GM23248 (cell line): ENCODE measurements around the gene SAPCD2. TPM values are rescaled to one million over a fixed set of nuclear protein-coding genes. Genes with fewer than 3 reads are reported as not detected.

Experiments used
- DNase-seq: peaks from one replicate; pipeline ENCODE4 v3.0.0-alpha.2; 2015
- H2AFZ ChIP-seq: fragments of 200-600 bp; sonication (generic); 2 replicates; pipeline ENCODE4 v1.6.1; 2016; ENCODE audit warnings: antibody characterized with exemption
- H3F3A ChIP-seq: fragments of 200-600 bp; sonication (generic); 2 replicates; pipeline ENCODE4 v1.6.1; 2016; ENCODE audit warnings: mild to moderate bottlenecking, antibody characterized with exemption, mixed run types; ENCODE audit not compliant: insufficient read depth
- H3K27ac ChIP-seq: fragments of 200-600 bp; sonication (generic); 2 replicates; pipeline ENCODE4 v1.5.1; 2016; ENCODE audit warnings: mild to moderate bottlenecking
- H3K27me3 ChIP-seq: fragments of 200-600 bp; sonication (generic); replicated peaks from 2 replicates; pipeline ENCODE4 v1.6.1; 2016; ENCODE audit warnings: mild to moderate bottlenecking; ENCODE audit not compliant: insufficient read depth
- H3K36me3 ChIP-seq: fragments of 200-600 bp; sonication (generic); 2 replicates; pipeline ENCODE4 v1.6.1; 2016; ENCODE audit warnings: low read depth, mild to moderate bottlenecking
- H3K4me1 ChIP-seq: fragments of 200-600 bp; sonication (generic); 2 replicates; pipeline ENCODE4 v1.6.1; 2016; ENCODE audit warnings: mild to moderate bottlenecking; ENCODE audit not compliant: insufficient read depth
- H3K4me2 ChIP-seq: fragments of 200-600 bp; sonication (generic); one replicate; pipeline ENCODE4 v1.6.1; 2016; ENCODE audit warnings: mild to moderate bottlenecking; ENCODE audit not compliant: unreplicated experiment
- H3K4me3 ChIP-seq: fragments of 200-600 bp; sonication (generic); 2 replicates; pipeline ENCODE4 v1.5.1; 2016; ENCODE audit warnings: mild to moderate bottlenecking
- H3K79me2 ChIP-seq: fragments of 200-600 bp; sonication (generic); 2 replicates; pipeline ENCODE4 v1.6.1; 2016; ENCODE audit warnings: mild to moderate bottlenecking; ENCODE audit not compliant: insufficient read depth
- H3K9ac ChIP-seq: fragments of 200-600 bp; sonication (generic); 2 replicates; pipeline ENCODE4 v1.6.1; 2016; ENCODE audit warnings: mild to moderate bottlenecking
- H3K9me2 ChIP-seq: fragments of 200-600 bp; sonication (generic); 2 replicates; pipeline ENCODE4 v1.6.1; 2016; ENCODE audit warnings: mixed run types, mild to moderate bottlenecking, moderate library complexity; ENCODE audit not compliant: insufficient read depth
- H3K9me3 ChIP-seq: fragments of 200-600 bp; sonication (generic); one replicate; pipeline ENCODE4 v1.6.1; 2017; ENCODE audit warnings: low read depth
- H4K20me1 ChIP-seq: fragments of 200-600 bp; sonication (generic); 2 replicates; pipeline ENCODE4 v1.6.0; 2016; ENCODE audit not compliant: insufficient read depth
- EZH2 ChIP-seq: fragments of 200-600 bp; sonication (generic); IDR thresholded peaks from 2 replicates; pipeline ENCODE4 v1.6.1; 2018; ENCODE audit warnings: antibody characterized with exemption, mild to moderate bottlenecking; ENCODE audit not compliant: insufficient read depth, poor library complexity, severe bottlenecking
- EZH2phosphoT487 ChIP-seq: fragments of 200-600 bp; sonication (generic); IDR thresholded peaks from 2 replicates; pipeline ENCODE4 v1.6.1; 2018; ENCODE audit warnings: antibody characterized with exemption, moderate library complexity, mild to moderate bottlenecking, low read depth; ENCODE audit not compliant: insufficient read depth
- WGBS, 2 experiments: methylation state at CpG; one replicate each; pipeline ENCODE4 v1.1.6; 2015 to 2017; ENCODE audit warnings: low lambda C conversion rate in 2 of 2, low coverage in 1 of 2; ENCODE audit errors: missing lambda C conversion rate in 2 of 2; 5-methylcytosine and 5-hydroxymethylcytosine counted together
- in situ Hi-C: fragments of 300-500 bp; cut with MboI; formaldehyde crosslinking; loops from 2 replicates; pipeline ENCODE4 v1.15.0; 2020
- polyA plus RNA-seq: library from polyadenylated mRNA; unstranded; fragments of >200 nt; fragmentation: Nextera tagmentation; extraction: Ambion mirVana; gene quantifications from 2 replicates; pipeline ENCODE4 v1.2.1, GENCODE V29; 2016
- total RNA-seq: library from RNA; depleted of rRNA; stranded (reverse); fragments of >200 nt; shearing (Covaris generic); gene quantifications from 2 replicates; pipeline ENCODE4 v1.2.3, GENCODE V29; 2014

SAPCD2 gene
- total and polyA plus RNA-seq, 2 experiments from 2014 or later, result 0.88 to 5.4 TPM

DNA sequence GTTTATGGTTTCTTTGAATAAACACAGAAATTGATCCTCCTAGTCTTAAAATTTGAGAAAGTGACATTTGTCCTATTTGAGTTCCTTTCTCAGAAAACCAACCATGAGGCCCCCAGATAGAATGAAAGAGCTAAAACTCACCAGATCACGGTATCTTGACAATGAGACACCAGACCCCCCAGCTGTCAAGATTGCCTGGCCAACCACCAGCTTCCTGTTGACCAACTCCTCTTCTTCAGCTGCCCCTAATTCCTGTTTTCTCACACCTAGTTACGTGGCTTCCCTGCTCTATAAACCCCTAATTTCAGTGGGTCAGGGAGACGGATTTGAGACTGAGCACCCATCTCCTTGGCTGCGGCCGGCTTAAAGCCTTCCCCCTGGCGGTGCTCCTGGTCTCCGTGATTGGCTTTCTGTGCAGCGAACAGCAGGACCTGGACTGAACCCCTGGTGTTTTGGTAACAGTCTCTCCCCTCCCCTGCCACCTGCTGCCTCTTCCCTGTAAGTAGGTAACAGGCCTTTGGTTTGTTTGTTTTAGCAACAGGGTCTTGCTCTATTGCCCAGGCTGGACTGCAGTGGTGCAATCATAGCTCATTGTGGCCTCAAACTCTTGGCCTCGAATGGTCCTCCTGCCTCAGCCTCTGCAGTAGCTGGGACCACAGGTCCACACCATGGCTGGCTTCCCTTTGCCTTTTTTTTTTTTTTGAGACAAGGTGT, 11.7 kb downstream of the SAPCD2 start:
- no peak overlapping the region for H3K4me2 ChIP-seq
- no peaks in the 10 kb centered on the region for H3K9me3 ChIP-seq
- no peak overlapping the region for H3K4me3 ChIP-seq
- H3K36me3 ChIP-seq, result no peaks in the 10 kb centered on the region
- in situ Hi-C loops, result no loop called here
- no peaks in the 10 kb centered on the region for H3K9me2 ChIP-seq
- no peak overlapping the region for H3K27ac ChIP-seq
- WGBS, 2 experiments, result 88 to 93% methylated on average over 9 of the region's 9 CpGs
- H3K4me1 ChIP-seq, result peaks cover 4% of the 10 kb centered on the region; the same call in 1 of the 2 replicates
- H4K20me1 ChIP-seq, result no peaks in the 10 kb centered on the region
- no peak for DNase-seq
- H3K27me3 ChIP-seq, result no peaks in the 10 kb centered on the region
- 0 out of 2 replicates have a peak, but pooled peaks cover 5% of the 10 kb centered on the region for H3F3A ChIP-seq
- no peak overlapping the region for H2AFZ ChIP-seq
- no peak overlapping the region for H3K9ac ChIP-seq
- H3K79me2 ChIP-seq, result no peaks in the 10 kb centered on the region
- no peak for TF ChIP-seq EZH2
- TF ChIP-seq EZH2phosphoT487, result no peak

DNA sequence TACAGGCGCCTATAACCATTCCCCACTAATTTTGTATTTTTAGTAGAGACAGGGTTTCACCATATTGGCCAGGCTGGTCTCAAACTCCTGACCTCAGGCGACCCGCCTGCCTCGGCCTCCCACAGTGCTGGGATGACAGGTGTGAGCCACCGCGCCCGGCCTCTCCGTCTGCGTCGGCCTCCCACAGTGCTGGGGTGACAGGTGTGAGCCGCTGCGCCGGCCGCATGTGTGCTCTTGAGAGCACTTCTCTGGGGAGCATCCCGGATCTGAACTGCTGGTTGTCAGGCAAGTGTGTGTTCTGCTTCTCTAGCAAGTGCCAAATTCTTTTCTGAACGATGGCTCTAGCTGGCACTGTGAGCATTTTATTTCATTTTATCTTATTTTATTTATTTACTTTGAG, 12.8 kb downstream of the SAPCD2 start:
- H2AFZ ChIP-seq, result no peak overlapping the region
- H4K20me1 ChIP-seq, result no peaks in the 10 kb centered on the region
- H3F3A ChIP-seq, result 0 out of 2 replicates have a peak, but pooled peaks cover 5% of the 10 kb centered on the region
- DNase-seq, result no peak
- H3K9me3 ChIP-seq, result no peaks in the 10 kb centered on the region
- no peak overlapping the region for H3K9ac ChIP-seq
- 22 to 40% methylated on average over 11 to 16 of the region's 16 CpGs for whole genome bisulfite sequencing, 2 experiments
- no peaks in the 10 kb centered on the region for H3K9me2 ChIP-seq
- TF ChIP-seq EZH2phosphoT487 (no peak), EZH2 (no peak)
- no peak overlapping the region for H3K4me2 ChIP-seq
- no peak overlapping the region for H3K4me3 ChIP-seq
- H3K36me3 ChIP-seq, result no peaks in the 10 kb centered on the region
- no peaks in the 10 kb centered on the region for H3K79me2 ChIP-seq
- peaks cover 4% of the 10 kb centered on the region; the same call in 1 of the 2 replicates for H3K4me1 ChIP-seq
- peaks cover 11% of the 10 kb centered on the region; the same call in 1 of the 2 replicates for H3K27me3 ChIP-seq
- no peak overlapping the region for H3K27ac ChIP-seq
- in situ Hi-C loops, result no loop called here

GRCh38 chr9:137056739-137057415, 13.5 kb downstream of the SAPCD2 start:
- no peak for DNase-seq
- Histone ChIP-seq H3K36me3 (no peaks in the 10 kb centered on the region), H3F3A (0 out of 2 replicates have a peak, but pooled peaks cover 5% of the 10 kb centered on the region), H3K27me3 (peaks cover 13% of the 10 kb centered on the region; the same call in 1 of the 2 replicates), H3K4me2 (no peak overlapping the region), H2AFZ (no peak overlapping the region), H3K9me3 (no peaks in the 10 kb centered on the region), H3K79me2 (no peaks in the 10 kb centered on the region), H3K9ac (no peak overlapping the region), H3K27ac (no peak overlapping the region), H3K4me3 (no peak overlapping the region), H3K9me2 (no peaks in the 10 kb centered on the region), H3K4me1 (peaks cover 4% of the 10 kb centered on the region; the same call in 1 of the 2 replicates), H4K20me1 (no peaks in the 10 kb centered on the region)
- TF ChIP-seq EZH2phosphoT487 (no peak), EZH2 (no peak)
- WGBS, 2 experiments, result 45 to 49% methylated on average over 17 of the region's 17 CpGs
- in situ Hi-C loops, result no loop called here

- WGBS, 2 experiments, result 12 to 16% methylated on average over 23 to 28 of the region's 28 CpGs
- Histone ChIP-seq H3K9me3 (no peaks in the 10 kb centered on the region), H3K36me3 (no peaks in the 10 kb centered on the region), H3K79me2 (no peaks in the 10 kb centered on the region), H3K9ac (no peak overlapping the region), H3K4me3 (no peak overlapping the region), H3K4me2 (no peak overlapping the region), H3K27ac (no peak overlapping the region), H2AFZ (no peak overlapping the region), H3K27me3 (peaks cover 13% of the 10 kb centered on the region; the same call in 1 of the 2 replicates), H3K4me1 (peaks cover 4% of the 10 kb centered on the region; the same call in 1 of the 2 replicates), H3F3A (0 out of 2 replicates have a peak, but pooled peaks cover 5% of the 10 kb centered on the region), H3K9me2 (no peaks in the 10 kb centered on the region), H4K20me1 (no peaks in the 10 kb centered on the region)
- DNase-seq, result peak; percentile 53
- in situ Hi-C loops, result no loop called here
- no peak for TF ChIP-seq EZH2phosphoT487
- no peak for TF ChIP-seq EZH2
These were observed 14.7 kb downstream of the SAPCD2 start for GRCh38 chr9:137055385-137056364.
